Activated effector memory CD4-positive, alpha-beta T cell treated with anti-CD3 and anti-CD28 coated beads, Interleukin-2, amount 50 U/mL, for 16 hours (primary cell): ENCODE data around the gene KRT26.
"Not testable (repeated sequence)": the region's sequence is repeated elsewhere in the genome, so short reads cannot be mapped to it uniquely, and the experiment has no call there.

ENCODE experiments used
- DNase-seq: peaks from one replicate; pipeline ENCODE4 v3.0.0-alpha.2; 2020

Gene KRT26

DNA sequence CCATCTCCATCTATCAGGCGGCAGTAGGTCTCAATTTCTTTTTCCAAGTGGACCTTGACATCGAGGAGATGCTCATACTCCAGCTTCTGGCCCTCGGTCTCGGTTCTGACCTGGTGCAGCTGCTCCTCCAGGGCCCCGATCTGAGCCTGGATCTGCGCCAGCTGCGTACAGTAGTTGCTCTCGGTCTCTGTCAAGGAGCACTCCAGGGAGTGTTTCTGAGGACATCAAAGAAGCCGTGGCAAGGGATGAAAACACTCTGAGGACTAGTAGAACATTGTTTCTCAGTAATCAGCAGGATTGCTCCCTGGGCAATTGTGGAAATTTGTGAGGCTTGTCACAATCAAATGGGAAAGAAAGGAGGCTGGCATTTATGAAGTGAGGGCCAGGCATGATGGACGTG lies 21.8 kb upstream of the KRT26 start:
- DNase-seq = no peak

DNA sequence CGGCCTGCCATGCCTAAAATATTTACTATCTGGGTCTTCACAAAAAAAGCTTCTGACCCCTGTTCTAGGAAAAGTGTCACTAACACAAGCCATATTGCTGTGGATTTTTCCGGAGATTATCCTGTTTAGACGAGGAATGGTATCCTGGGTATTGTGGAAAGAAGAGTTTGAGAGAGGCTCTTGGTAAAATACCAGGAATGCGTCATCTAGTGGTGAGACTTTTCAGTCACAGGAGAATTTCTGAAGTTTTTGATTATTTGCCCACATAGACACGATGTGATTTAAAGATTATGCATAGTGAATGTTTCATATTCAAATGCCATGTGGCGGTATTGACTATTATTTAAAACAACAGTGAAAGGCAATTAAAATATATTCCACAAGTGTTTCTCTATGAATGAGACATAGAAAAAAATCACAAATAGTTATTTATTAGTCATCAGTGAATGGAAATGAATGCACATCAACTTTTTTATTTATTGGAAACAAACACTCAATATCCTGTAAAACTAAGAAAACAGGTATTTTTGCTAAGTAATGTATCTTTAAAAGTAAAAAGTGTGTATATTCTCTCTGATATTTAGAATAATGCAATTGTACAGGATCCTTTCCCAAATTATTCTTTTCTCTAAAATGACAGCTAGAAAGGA lies 19.9 kb upstream of the KRT26 start:
- no peak for DNase-seq

DNA sequence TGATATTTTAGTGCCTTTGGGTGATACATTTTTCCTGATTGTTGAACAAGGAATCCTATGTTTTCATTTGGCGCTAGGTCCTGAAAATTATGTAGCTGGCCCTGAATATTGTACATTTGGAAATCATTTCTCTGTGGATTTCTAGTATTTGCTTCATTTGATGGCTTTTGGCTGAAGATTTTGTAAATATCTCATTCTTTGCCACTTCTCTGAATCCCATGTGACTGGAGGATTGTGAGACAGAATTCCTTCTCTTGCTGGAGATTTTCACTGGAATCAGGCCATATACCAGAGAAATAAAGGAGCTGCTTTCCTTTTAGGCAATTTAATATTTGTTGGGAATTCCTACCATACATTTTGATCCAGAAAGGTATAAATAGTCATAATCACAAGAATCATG lies 19.1 kb upstream of the KRT26 start:
- DNase-seq = no peak

DNA sequence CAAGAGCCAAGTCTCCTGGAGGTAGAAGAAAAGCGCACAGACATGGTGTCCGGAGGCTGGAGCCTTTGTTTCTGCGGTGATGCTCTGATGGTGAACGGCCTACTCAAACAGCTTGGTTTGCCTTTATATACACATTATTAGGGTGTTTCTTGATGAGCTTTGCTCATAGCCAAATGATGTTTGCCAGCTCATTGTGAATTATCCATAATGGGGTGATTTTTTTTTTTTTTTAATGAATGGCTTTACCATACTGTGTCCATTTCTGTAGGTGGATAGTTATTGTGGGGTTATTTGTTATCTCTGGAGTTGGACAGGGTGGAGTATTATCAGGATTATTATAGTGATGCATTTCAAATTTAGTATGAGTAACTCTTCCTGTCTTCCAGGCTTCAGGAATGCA lies 10.4 kb upstream of the KRT26 start, which contains the start of gene KRT27:
KRT27 (minus strand) TSS at position 101 of the 400 bp plus-strand sequence; CDS start at position 44, 57 bp downstream.
- DNase-seq = no peak

DNA sequence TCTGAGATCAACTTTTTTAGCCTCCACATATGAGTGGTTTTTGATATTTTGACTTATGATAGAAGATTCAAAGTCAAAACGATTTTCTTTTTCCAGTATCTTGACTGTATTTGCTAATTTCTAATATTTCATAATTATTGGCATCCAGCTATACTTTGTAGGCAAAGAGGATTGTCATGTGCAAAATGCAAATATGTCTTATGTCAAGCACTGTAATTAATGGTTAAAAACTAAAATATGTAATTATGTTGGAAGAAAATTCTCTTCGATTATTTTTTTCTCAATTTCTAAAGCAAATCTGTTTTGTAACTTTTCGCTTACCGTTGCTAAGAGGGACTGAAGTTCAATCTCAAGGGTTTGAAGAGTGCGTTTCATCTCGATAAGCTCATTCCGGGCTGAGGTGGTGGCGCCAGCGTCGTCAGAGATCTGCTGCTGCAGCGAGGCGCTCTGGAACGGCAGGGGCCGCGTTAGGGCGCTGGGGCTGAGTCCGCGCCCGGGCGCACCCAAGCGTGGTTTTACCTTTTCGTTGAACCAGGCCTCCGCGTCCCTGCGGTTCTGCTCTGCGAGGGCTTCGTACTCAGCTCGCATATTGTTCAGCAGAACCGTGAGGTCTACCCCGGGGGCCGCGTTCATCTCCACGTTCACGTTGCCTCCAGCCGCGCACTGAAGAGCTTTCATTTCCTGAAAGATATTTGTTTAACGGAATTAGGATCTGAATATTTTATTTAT lies 7.3 kb upstream of the KRT26 start:
- peak; percentile 64 for DNase-seq

DNA sequence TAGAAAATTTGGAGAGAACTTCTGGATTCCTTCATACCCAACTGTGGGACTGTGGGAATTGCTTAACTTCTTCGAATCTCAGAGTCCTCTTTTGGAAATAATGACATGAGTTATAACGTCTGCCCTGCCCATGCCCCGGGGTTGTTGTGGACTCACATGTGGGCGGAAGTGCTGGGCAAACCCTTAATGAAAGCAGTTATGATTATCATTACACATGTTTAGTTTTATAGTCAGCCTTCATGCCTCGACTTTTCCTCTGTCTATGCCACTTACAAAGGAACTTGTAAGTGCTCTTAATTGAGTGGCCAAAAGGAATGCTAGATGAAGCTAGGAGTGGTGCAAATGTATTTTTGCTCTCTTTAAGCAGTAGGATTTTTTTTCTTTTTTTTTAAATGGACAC lies 6.5 kb upstream of the KRT26 start:
- DNase-seq = no peak

DNA sequence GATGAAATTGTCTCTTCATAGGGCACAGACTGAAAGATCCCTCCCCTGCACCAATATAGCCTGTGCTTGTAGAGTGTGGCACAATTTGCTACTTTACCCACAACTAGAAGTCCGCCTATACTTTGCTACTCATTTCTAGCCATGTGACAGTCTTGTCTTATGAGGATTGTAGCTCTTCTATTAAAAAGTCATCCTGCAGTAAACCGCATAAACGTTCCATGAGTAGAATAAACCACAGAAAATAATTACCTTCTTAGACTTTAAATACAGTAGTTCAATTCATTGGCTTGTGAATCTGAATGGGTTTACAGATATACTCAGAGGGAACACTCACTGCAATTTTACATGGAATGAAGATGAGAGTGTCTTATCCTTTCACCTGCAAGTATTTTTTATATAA lies 6.0 kb upstream of the KRT26 start:
- DNase-seq = no peak

DNA sequence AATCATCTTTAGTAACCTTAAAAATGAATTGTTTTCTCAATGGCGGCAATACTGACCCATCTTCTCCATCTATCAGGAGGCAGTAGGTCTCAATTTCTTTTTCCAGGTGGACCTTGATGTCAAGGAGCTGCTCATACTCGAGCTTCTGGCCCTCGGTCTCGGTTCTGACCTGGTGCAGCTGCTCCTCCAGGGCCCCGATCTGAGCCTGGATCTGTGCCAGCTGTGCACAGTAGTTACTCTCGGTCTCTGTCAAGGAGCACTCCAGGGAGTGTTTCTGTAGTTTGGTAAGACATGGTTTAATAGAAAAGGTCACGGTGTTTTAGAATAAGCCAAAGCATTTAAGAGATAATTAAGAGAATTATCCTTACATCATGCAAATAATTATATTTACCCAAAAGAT lies 5.5 kb upstream of the KRT26 start:
- no peak for DNase-seq

DNA sequence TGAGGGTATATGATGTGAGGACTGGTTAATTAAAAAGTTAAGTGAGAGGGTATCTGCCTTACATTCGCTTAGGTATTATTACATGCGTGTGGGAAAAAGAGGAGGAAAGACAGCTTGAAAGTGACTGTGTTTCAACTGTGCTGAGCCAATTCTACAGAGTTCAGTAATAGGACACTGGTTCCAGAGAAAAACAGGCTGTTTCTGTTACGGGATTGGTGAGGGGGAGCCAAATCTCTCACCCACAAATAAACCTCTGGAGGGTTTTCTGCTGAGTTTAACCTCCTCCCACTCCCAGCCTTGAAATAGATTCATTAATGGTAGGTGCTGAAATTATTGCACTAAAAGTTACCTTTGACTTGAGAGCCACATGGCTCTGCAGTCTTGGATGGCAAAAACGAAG lies 3.9 kb upstream of the KRT26 start:
- no peak for DNase-seq

DNA sequence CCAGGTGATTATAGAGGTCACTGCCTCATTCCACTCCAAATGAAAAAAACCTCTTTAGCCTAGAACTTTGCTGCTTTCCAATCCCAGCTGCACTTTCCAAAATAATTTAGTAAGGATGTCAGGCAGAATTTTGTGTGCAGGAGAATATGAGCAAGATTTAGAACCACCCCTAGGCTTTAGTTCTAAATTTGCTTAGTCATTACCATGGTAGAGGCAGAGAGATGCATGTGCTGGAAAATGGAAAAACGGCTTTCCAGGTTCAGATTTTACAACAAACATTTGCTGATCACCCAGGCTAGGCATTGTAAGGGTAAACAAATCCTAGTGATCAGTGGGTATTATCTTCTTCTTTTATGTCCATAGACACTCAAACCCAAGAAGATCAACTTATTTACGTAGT lies 6.3 kb downstream of the KRT26 start:
- no peak for DNase-seq

DNA sequence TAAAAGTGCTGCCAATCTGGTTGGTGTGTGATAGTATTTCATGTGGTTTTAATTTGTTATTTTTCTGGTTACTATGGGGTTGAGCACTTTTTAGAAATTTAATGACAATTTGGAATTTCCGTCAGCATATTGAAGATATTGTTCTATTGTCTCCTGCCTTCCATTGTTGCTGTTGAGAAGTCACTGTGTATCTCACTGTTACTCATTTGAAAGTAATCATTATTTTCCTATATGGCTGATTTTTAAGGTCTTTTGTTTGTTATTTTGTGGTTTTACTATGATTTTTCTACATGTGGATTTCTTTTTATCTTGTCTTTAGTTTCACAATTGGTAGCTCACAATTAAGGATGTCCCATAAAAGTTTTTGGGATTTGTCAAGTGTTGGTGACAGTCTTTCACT lies 8.2 kb downstream of the KRT26 start:
- DNase-seq = no peak

DNA sequence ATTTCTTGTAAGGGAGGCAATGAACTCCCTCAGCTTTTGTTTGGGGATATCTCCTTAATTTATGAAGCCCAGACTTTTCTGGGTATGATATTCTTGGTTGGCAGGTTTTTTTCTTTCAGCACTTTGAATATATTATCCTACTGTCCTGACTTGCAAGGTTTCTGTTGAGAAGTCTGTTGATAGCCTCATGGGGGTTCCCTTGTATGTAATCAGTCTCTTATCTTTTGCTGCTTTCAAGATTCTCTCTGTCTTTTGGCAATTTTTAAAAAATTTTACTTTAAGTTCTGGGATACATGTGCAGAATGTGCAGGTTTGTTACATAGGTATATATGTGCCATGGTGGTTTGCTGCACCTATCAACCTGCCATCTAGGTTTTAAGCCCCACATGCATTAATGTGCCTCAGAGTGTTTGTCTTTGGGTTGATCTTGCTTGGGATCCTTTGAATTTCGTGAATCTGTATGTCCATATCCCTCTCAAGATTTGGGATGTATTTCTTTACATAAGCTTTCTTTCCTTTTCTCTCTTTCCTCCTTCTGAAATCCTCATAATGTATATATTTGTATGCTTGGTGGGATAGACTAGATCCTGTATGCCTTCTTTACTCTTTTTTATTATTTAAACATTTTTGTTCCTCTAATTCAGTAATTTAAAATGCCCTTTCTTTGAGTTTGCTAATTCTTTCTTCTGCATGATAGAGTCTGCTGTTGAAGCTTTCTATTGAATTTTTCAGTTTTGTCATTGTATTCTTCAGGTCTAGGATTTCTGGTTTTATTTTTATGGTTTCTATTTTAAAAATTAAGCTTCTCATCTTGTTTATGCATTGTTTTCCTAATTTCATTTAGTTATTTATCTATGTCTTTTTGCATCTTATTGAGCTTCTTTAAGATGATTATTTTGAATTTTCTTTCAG lies 11.6 kb downstream of the KRT26 start:
- no peak for DNase-seq

DNA sequence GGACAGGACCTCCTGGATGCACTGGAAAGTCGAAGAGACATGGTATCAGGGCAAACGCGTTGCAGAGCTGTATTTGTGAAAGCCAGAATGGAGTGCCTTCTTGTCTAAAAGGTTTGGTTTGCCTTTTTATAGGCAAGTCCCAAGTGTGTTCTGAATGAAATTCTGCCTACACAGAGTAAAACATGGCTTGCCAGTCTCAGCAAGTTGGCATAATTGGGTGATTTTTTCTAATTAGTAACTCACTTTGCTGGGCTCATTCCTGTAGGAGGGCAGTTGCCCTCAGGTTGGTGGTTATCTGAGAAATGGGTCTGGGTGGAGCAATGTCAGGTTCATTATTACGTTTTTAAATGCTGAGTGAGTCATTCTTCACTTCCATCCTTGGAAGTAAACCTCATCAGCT lies 16.8 kb downstream of the KRT26 start, which contains the start of gene KRT25:
KRT25 (minus strand) TSS at position 101 of the 400 bp plus-strand sequence; CDS start at position 41, 60 bp downstream.
- no peak for DNase-seq

DNA sequence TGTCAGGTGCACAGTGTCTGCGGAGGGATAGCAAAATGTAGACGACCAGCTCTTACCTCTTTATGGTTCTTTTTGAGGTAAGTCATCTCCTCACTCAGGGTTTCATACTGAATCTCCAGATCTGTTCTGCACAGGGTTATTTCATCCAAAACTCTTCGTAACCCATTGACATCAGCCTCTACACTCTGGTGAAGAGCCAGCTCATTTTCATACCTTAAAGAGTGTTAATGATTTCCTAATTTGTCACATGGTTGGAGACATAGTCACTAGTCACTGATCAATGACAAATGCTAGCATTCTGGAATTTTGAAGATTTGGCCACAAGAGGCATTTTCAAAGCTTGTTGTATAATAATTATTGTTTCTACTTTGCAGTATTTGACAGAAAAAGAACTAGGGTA lies 18.2 kb downstream of the KRT26 start:
- DNase-seq = no peak

DNA sequence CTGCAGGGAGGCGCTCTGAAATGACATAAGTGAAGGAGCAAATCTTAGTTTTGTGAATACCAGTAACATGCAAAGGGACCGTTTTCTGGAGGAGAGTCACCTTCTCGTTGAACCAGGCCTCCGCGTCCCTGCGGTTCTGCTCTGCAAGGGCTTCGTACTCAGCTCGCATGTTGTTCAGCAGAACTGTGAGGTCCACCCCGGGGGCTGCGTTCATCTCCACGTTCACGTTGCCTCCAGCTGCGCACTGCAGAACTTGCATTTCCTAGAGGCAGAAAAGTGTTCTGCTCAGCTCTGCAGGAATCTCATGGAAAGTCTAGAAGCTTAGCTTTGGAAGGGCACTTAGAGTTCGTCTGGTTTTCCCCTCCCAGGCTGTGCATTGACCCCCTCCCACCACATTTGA lies 20.9 kb downstream of the KRT26 start:
- no peak for DNase-seq

DNA sequence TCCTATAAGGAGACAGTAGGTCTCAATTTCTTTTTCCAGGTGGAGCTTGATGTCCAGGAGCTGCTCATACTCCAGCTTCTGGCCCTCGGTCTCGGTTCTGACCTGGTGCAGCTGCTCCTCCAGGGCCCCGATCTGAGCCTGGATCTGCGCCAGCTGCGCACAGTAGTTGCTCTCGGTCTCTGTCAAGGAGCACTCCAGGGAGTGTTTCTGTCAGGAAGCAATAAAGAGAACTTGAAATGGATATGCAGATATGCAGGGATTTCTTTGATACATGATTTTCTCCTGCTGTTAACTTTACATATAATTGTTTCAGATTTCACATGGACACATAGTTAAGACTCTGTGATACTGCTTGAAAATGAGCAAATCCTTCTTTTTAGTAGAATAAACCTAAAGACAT lies 21.6 kb downstream of the KRT26 start:
- no peak for DNase-seq

DNA sequence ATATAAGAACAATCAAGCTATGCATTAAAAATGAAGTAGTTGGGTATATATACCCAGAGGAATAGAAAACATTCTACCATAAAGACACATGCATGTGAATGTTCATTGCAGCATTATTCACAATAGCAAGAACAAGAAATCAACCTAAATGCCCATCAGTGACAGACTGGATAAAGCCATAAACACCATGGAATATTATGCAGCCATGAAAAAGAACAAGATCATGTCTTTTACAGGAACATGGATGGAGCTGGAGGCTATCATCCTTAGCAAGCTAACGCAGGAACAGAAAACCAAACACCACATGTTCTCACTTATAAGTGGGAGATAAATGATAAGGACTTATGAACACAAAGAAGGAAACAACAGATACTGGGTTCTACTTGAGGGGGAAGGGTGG lies 23.3 kb downstream of the KRT26 start:
- DNase-seq = not testable (repeated sequence)

DNA sequence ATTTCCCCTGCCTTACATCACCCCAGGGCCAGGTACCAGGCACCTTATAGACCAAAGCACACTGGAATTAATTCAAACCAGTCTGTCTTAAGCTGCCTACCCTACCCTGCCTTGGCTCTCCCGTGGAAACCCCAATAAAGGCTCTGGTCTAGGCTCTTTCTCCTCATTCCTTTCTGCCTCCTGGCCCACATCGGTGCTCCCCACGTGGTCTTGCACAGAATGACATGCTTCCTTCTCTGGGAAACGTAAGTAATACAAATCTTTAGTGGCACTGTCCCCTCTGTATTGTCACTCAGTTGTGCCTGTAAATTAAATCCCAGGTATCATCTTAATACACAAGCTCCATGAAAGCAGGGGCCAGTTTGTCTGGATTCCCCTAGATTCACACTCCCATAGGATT lies 33.4 kb downstream of the KRT26 start:
- DNase-seq = no peak

DNA sequence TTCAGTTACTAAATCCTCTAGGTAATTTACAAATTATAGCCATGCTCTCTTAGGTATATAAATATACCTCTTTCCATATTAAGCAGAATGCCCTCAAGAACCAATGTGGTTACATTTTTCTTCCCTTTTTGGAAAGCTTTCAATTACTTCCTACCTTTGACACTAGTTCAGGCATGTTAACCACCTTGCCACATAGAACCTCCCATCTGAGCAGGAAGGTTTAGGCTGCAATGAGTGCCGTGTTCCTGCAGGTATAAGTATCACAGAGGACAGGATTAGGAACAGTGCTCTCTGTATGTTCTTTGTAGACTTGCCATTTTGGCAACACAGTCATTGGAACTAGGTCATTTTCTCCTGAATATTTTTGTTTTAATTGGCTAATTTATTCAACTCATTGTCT lies 37.0 kb downstream of the KRT26 start:
- no peak for DNase-seq

DNA sequence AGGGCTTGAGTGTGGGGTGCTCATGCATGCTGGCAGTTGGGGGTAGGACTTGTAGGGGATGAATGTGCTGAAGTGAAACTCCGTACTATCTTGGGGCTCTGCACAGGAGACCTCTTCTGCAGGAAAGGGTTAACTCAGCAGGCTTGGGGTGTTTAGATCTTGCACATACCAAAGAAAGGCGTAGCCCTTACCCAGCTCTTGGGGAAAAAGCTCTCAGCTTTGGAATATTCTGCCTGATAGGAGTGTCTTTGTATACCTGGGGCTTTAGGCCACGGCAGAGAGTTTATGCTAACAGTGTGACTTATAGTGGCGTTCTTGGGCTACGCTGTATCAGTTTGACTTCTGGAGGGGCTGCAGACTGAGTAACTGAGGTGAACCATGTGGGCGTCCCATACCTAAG lies 38.0 kb downstream of the KRT26 start:
- DNase-seq = no peak

DNA sequence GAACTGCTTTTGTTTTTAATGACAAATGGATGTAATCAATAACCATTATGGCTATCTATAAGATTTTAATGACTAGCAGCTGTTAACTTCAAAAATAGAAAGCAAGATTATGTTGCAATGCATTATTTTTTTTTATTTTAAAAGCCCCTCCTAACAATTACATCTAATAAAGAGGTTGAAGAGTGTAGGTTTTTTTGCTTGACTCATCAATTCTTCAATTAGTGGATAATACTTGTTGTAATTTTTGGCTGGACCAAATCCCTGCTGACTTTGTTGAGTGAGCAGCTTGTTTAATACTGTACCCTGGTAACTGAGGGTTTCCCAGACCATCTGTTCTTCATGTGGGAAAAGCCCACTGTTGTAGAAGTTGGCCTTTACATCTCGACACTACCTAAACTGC lies 41.0 kb downstream of the KRT26 start:
- no peak for DNase-seq

DNA sequence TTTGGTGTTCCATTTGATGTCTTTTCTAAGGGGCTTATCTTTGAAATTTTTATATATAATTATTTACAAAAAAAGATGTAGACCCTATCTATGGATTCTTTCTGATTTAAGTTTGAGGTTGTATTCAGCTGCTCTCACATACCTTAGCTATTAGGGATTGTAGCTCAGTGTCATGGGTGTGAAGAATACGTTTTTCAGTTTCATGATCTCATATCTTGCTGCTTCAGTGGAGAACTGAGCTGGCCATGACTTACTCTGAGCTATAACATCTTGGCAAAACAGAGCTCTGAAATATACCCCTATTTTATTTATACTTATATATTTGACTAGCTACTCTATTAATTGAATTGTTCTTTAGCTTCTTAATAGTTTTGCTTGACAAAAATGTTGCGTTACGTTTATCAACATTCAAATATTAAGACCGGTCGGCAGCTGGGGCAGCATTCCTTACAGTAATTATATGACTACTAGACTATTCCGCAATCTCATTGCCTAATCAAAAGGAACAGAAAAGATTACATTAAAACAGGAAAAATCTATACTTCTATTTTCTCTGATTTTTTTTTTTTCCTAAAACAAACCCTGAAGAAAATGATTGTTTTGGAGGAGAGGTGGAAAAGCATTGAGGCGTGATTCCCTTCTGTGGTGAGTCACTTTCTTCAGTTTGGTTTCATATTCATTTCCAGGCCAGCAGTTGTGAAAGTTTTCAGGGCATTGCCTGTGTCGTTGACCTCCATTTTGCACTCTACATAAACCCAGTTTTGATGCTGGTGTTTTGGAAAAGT lies 44.4 kb downstream of the KRT26 start:
- no peak for DNase-seq

DNA sequence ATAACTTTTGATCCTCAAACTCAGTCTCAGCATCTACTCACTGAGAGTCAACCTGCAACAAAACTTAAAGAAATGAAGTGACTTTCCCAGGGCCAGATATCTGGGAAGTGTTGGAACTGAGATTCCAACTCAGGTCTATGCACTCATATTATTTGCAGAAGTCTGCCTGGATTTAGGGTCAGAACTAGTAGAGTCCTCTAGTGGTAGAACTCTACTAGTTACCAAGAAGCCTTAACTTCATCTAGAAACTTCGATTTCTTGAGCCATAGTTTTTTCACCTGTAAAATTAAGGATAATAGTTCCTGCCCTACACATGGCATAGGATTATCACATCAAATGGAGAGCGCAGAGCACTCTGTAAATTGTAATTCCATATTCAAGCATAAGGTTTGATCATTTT lies 45.1 kb downstream of the KRT26 start:
- no peak for DNase-seq
